ENCODE results near the gene GPR108.

Gene GPR108

DNA sequence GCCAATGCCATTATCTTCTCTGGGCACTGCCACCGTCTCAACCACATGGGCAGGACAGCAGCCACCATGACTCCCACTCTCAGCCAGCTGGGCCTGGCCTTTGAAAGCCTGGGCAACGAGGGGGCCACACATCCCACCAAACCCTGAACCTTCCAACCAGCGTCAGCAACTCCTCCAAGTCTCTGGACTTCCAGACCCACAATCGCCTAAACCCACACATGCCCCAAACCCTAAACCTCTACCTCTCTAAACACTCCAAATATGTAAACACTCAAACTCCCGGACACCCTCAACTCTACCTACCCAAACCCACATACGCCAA, 17.9 kb downstream of the GPR108 start:
- Histone ChIP-seq H3K27me3 (ENCODE audit: insufficient read depth, low read length, poor library complexity, severe bottlenecking) (no peaks in the 10 kb centered on the region), H3F3A (ENCODE audit: low read depth) (no peaks in the 10 kb centered on the region), H3K9me3 (ENCODE audit: insufficient read depth, low read depth, low read length) (no peaks in the 10 kb centered on the region), H3K4me1 (ENCODE audit: insufficient read depth, low read length, poor library complexity, severe bottlenecking) (no peaks in the 10 kb centered on the region), H2AFZ (ENCODE audit: low read length) (no peak overlapping the region), H3K4me2 (ENCODE audit: low read depth, low read length, poor library complexity, severe bottlenecking) (no peak overlapping the region), H4K20me1 (ENCODE audit: insufficient read depth, low read length, poor library complexity, severe bottlenecking) (no peaks in the 10 kb centered on the region), H3K9ac (ENCODE audit: low read depth, low read length, poor library complexity, severe bottlenecking) (no peak overlapping the region), H3K4me3 (ENCODE audit: low read length, poor library complexity, severe bottlenecking) (no peak overlapping the region), H3K79me2 (ENCODE audit: insufficient read depth, low read length) (no peaks in the 10 kb centered on the region), H3K36me3 (ENCODE audit: insufficient read depth, low read length) (no peaks in the 10 kb centered on the region), H3K9me2 (replicated peaks; ENCODE audit: low read depth, low read length) (no peaks in the 10 kb centered on the region)
- TF ChIP-seq, protein P1, sequence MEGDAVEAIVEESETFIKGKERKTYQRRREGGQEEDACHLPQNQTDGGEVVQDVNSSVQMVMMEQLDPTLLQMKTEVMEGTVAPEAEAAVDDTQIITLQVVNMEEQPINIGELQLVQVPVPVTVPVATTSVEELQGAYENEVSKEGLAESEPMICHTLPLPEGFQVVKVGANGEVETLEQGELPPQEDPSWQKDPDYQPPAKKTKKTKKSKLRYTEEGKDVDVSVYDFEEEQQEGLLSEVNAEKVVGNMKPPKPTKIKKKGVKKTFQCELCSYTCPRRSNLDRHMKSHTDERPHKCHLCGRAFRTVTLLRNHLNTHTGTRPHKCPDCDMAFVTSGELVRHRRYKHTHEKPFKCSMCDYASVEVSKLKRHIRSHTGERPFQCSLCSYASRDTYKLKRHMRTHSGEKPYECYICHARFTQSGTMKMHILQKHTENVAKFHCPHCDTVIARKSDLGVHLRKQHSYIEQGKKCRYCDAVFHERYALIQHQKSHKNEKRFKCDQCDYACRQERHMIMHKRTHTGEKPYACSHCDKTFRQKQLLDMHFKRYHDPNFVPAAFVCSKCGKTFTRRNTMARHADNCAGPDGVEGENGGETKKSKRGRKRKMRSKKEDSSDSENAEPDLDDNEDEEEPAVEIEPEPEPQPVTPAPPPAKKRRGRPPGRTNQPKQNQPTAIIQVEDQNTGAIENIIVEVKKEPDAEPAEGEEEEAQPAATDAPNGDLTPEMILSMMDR (conservative IDR thresholded peaks at IDR 0.05; ENCODE audit: low read length): no peak
- no peak for TF ChIP-seq EZH2phosphoT487 (IDR thresholded peaks at IDR 0.05; ENCODE audit: borderline replicate concordance)

DNA sequence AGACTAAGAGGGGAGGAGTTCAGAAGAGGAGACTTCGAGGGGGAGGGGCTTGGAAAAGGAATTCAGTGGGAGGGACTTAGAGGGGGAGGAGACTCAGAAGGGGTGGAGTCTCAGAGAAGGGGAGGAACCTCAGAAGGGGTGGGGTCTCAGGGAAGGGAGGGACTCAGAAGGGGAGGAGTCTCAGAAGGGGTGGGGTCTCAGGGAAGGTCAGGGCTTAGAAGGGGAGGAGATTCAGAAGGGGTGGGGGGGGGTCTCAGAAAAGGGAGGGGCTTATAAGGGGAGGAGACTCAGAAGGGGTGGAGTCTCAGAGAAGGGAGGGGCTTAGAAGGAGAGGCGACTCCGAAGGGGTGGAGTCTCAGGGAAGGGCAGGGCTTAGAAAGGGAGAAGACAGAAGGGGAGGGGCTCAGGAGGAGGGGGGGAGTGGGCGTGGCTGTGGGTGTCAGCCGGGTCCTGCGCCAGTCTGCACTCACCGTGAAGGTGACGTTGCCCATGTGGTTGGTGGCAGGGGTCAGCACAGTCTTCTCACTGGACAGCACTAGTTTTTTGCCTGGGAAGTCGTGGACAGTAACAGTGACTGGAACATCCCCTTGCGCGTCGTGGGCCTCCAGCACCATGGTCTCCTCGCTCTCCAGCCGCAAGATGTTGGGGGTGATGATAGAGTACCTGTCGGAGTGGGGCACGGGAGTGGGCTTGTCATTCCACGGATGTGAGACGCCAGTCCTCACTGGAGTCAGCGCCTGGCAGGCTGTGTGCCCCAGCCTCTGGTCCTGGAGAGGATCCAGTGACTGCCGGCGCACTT, 18.4 kb downstream of the GPR108 start:
- Histone ChIP-seq H3K4me1 (ENCODE audit: insufficient read depth, low read length, poor library complexity, severe bottlenecking) (no peaks in the 10 kb centered on the region), H3K4me3 (ENCODE audit: low read length, poor library complexity, severe bottlenecking) (no peak overlapping the region), H3K9me3 (ENCODE audit: insufficient read depth, low read depth, low read length) (no peaks in the 10 kb centered on the region), H3K27me3 (ENCODE audit: insufficient read depth, low read length, poor library complexity, severe bottlenecking) (no peaks in the 10 kb centered on the region), H3K9me2 (replicated peaks; ENCODE audit: low read depth, low read length) (no peaks in the 10 kb centered on the region), H2AFZ (ENCODE audit: low read length) (no peak overlapping the region), H3K4me2 (ENCODE audit: low read depth, low read length, poor library complexity, severe bottlenecking) (no peak overlapping the region), H3K36me3 (ENCODE audit: insufficient read depth, low read length) (no peaks in the 10 kb centered on the region), H3K79me2 (ENCODE audit: insufficient read depth, low read length) (no peaks in the 10 kb centered on the region), H3F3A (ENCODE audit: low read depth) (no peaks in the 10 kb centered on the region), H3K9ac (ENCODE audit: low read depth, low read length, poor library complexity, severe bottlenecking) (no peak overlapping the region), H4K20me1 (ENCODE audit: insufficient read depth, low read length, poor library complexity, severe bottlenecking) (no peaks in the 10 kb centered on the region)
- no peak for TF ChIP-seq EZH2phosphoT487 (IDR thresholded peaks at IDR 0.05; ENCODE audit: borderline replicate concordance)
- TF ChIP-seq, protein P1 (conservative IDR thresholded peaks at IDR 0.05; ENCODE audit: low read length): no peak

DNA sequence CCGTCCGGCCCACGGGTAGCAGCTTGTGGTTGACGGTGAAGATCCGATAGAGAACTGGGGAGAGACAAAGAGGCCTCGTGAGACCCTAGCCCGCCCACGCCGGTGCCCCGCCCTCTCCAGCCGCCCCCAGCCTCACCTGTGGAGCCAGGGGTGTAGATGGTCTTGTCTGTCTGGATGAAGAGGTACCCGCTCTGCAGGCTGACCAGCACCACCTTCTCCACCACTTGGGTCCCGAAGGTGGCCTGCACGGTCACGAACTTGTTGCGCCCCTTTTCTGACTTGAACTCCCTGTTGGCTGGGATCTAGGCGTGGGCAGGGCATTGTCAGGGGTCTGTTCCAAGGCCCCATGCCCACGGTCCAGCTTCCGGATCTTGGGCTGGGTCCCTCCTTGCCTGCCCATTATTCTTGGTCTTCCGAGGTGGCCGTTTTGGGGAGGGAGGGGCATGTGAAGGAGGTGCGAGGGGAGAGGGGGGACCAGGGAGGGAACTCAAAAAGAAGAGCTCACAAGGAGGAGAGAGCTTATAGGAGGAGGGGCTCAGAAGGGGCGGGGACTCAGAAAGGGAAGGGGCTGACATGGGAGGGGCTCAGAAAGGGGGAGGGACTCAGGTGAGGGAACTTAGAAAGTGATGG, 19.2 kb downstream of the GPR108 start:
- Histone ChIP-seq H4K20me1 (ENCODE audit: insufficient read depth, low read length, poor library complexity, severe bottlenecking) (no peaks in the 10 kb centered on the region), H3K36me3 (ENCODE audit: insufficient read depth, low read length) (no peaks in the 10 kb centered on the region), H3K9me3 (ENCODE audit: insufficient read depth, low read depth, low read length) (no peaks in the 10 kb centered on the region), H3K4me2 (ENCODE audit: low read depth, low read length, poor library complexity, severe bottlenecking) (no peak overlapping the region), H3K4me3 (ENCODE audit: low read length, poor library complexity, severe bottlenecking) (no peak overlapping the region), H3K27me3 (ENCODE audit: insufficient read depth, low read length, poor library complexity, severe bottlenecking) (no peaks in the 10 kb centered on the region), H3K79me2 (ENCODE audit: insufficient read depth, low read length) (no peaks in the 10 kb centered on the region), H3K9me2 (replicated peaks; ENCODE audit: low read depth, low read length) (no peaks in the 10 kb centered on the region), H3K4me1 (ENCODE audit: insufficient read depth, low read length, poor library complexity, severe bottlenecking) (no peaks in the 10 kb centered on the region), H3F3A (ENCODE audit: low read depth) (no peaks in the 10 kb centered on the region), H3K9ac (ENCODE audit: low read depth, low read length, poor library complexity, severe bottlenecking) (no peak overlapping the region), H2AFZ (ENCODE audit: low read length) (no peak overlapping the region)
- TF ChIP-seq, protein P1 (conservative IDR thresholded peaks at IDR 0.05; ENCODE audit: low read length): no peak
- no peak for TF ChIP-seq EZH2phosphoT487 (IDR thresholded peaks at IDR 0.05; ENCODE audit: borderline replicate concordance)
